Prostate gland (tissue), 2 donors: ENCODE data around the gene PCDH9. TPM values are rescaled to one million over a fixed set of nuclear protein-coding genes. Genes with fewer than 3 reads are reported as not detected.

ENCODE experiments used
- DNase-seq: peaks from one replicate; pipeline ENCODE4 v3.0.0-alpha.2; 2019; ENCODE audit warnings: low spot score
- H3K27ac ChIP-seq, 2 donors: fragments of 200-600 bp; sonication (generic); 2 replicates each; pipeline ENCODE4 v1.5.1; 2017 to 2019
- H3K27me3 ChIP-seq: fragments of 200-600 bp; sonication (generic); replicated peaks from 2 replicates; pipeline ENCODE4 v1.5.1; 2019; ENCODE audit not compliant: insufficient read depth
- H3K36me3 ChIP-seq, 2 donors: fragments of 200-600 bp; sonication (generic); 1 replicate in 1 of 2; 2 replicates in 1 of 2; pipeline versions ENCODE4 v1.5.1 to v1.8.1; 2017 to 2019
- H3K4me1 ChIP-seq: fragments of 200-600 bp; sonication (generic); replicated peaks from 2 replicates; pipeline ENCODE4 v1.5.1; 2019
- H3K4me3 ChIP-seq, 2 donors: fragments of 200-600 bp; sonication (generic); 2 replicates each; pipeline ENCODE4 v1.5.1; 2017 to 2019
- H3K9me3 ChIP-seq: fragments of 200-600 bp; sonication (generic); 2 replicates; pipeline ENCODE4 v1.5.1; 2017
- POLR2A ChIP-seq: fragments of 450-650 bp; IDR thresholded peaks from one replicate; pipeline ENCODE4 v1.6.1; 2016; ENCODE audit warnings: antibody characterized with exemption, mild to moderate bottlenecking
- POLR2AphosphoS5 ChIP-seq: sonication (generic); formaldehyde crosslinking; IDR thresholded peaks from one replicate; pipeline ENCODE4 v1.6.1; 2017; ENCODE audit warnings: antibody characterized with exemption
- WGBS: methylation state at CpG from one replicate; pipeline ENCODE4 v1.1.5; 2018; 5-methylcytosine and 5-hydroxymethylcytosine counted together
- intact Hi-C: fragments of 100-400 bp; cut with DNase I; formaldehyde crosslinking; loops from one replicate; pipeline ENCODE4 v1.14.2; 2022
- total RNA-seq, 2 donors: library from RNA; depleted of rRNA; stranded (reverse); fragments of >200 nt; gene quantifications; one replicate each; pipeline ENCODE4 v1.1.0, GENCODE V29; 2016
- TF ChIP-seq, protein P1 (sequence below), 4 experiments: fragments of 200-600 bp in 2 of 4; fragments of 450-650 bp in 2 of 4; sonication (generic) in 2 of 4; IDR thresholded peaks; 1 replicate in 3 of 4; 2 replicates in 1 of 4; pipeline ENCODE4 v1.5.1; 2016 to 2019; ENCODE audit warnings: antibody characterized with exemption in 4 of 4, mild to moderate bottlenecking in 2 of 4, moderate library complexity in 2 of 4

The PCDH9 gene
- total RNA-seq, 2 donors from 2014 or later, result 1.8 to 5.5 TPM

DNA sequence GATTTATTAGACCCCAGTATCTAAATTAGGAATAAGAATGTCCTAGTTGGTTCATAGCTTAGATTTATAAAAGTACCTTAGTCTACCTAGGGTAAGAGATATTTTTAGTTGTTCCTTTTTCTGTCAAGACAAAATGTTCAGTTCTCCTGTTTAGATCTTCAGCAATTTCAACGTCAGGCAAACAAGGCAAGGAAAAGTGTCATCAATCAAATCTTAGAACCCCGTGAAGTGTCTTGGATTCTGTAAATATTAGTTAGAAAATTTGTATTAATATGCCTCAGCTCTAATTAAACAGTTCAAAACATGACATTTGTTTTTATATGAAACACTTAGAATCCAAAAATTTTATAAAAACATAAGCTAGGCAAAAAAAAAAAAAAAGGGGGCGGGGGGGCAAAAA, 296.6 kb downstream of the PCDH9 start:
- Histone ChIP-seq H3K4me3 (no peak overlapping the region), H3K4me1 (no peaks in the 10 kb centered on the region), H3K27ac (no peak overlapping the region), H3K27me3 (no peaks in the 10 kb centered on the region), H3K9me3 (no peaks in the 10 kb centered on the region), H3K36me3 (no peaks in the 10 kb centered on the region)
- intact Hi-C loops, result no loop called here
- 63% methylated on average over 3 of the region's 3 CpGs for WGBS
- TF ChIP-seq, protein P1, sequence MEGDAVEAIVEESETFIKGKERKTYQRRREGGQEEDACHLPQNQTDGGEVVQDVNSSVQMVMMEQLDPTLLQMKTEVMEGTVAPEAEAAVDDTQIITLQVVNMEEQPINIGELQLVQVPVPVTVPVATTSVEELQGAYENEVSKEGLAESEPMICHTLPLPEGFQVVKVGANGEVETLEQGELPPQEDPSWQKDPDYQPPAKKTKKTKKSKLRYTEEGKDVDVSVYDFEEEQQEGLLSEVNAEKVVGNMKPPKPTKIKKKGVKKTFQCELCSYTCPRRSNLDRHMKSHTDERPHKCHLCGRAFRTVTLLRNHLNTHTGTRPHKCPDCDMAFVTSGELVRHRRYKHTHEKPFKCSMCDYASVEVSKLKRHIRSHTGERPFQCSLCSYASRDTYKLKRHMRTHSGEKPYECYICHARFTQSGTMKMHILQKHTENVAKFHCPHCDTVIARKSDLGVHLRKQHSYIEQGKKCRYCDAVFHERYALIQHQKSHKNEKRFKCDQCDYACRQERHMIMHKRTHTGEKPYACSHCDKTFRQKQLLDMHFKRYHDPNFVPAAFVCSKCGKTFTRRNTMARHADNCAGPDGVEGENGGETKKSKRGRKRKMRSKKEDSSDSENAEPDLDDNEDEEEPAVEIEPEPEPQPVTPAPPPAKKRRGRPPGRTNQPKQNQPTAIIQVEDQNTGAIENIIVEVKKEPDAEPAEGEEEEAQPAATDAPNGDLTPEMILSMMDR (IDR thresholded peaks at IDR 0.05), result no peak
- TF ChIP-seq POLR2A (no peak), POLR2AphosphoS5 (no peak)
- no peak for DNase-seq

DNA sequence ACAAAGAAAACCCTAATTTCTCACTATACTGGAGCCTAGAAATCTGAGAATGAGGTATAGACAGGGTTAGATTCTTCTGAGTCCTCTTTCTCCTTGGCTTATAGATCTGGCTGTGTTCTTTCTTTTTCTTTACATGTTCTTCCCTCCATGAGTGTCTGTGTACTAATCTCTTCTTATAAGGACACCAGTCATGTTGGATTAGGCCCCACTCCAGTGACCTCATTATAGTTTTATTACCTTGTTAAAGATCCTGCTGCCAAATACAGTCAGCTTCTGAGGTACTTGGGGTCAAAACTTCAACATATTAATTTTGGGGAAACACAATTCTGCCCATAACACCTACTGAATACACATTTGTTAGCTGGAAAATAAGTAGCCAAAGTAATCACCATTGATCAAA, 302.6 kb downstream of the PCDH9 start:
- H3K27me3 ChIP-seq, result no peaks in the 10 kb centered on the region
- H3K36me3 ChIP-seq, result no peaks in the 10 kb centered on the region
- no peak for TF ChIP-seq POLR2A
- TF ChIP-seq, protein P1 (IDR thresholded peaks at IDR 0.05), result no peak
- TF ChIP-seq POLR2AphosphoS5, result no peak
- no peak overlapping the region for H3K27ac ChIP-seq
- intact Hi-C loops, result no loop called here
- DNase-seq, result no peak
- H3K4me3 ChIP-seq, result no peak overlapping the region
- no peaks in the 10 kb centered on the region for H3K9me3 ChIP-seq
- no peaks in the 10 kb centered on the region for H3K4me1 ChIP-seq

DNA sequence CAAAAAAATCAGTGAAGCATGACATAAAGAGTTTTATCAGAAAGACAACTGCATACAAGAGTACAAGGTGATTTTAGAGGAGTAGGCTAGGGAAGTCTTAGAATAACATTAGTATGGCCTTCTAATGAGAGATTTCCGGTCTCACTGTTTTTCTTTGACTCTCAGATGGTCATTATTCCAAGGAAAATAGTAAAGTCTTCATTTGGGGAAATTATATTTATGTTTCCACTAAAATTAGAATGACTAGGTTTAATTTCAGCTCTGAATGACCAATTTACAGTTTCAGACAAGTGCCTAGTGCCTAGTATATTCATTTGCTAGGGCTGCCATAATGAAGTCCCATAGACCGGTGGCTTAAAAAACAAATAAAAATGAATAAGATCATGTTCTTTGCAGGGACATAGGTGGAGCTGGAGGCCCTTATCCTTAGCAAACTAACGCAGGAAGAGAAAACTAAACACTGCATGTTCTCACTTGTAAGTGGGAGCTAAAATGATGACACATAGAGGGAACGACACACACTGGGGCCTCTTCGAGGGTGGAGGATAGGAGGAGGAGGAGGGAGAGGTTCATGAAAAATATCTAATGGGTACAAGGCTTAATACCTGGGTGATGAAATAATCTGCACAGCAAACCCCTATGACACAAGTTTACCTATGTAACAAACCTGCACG, 303.1 kb downstream of the PCDH9 start:
- no peaks in the 10 kb centered on the region for H3K36me3 ChIP-seq
- no peaks in the 10 kb centered on the region for H3K4me1 ChIP-seq
- no peaks in the 10 kb centered on the region for H3K27me3 ChIP-seq
- no peak overlapping the region for H3K4me3 ChIP-seq
- H3K27ac ChIP-seq, result no peak overlapping the region
- WGBS, result 40% methylated on average over 6 of the region's 6 CpGs
- TF ChIP-seq POLR2A (no peak), POLR2AphosphoS5 (no peak)
- TF ChIP-seq, protein P1 (IDR thresholded peaks at IDR 0.05), result no peak
- no peak for DNase-seq
- H3K9me3 ChIP-seq, result no peaks in the 10 kb centered on the region
- intact Hi-C loops, result no loop called here

DNA sequence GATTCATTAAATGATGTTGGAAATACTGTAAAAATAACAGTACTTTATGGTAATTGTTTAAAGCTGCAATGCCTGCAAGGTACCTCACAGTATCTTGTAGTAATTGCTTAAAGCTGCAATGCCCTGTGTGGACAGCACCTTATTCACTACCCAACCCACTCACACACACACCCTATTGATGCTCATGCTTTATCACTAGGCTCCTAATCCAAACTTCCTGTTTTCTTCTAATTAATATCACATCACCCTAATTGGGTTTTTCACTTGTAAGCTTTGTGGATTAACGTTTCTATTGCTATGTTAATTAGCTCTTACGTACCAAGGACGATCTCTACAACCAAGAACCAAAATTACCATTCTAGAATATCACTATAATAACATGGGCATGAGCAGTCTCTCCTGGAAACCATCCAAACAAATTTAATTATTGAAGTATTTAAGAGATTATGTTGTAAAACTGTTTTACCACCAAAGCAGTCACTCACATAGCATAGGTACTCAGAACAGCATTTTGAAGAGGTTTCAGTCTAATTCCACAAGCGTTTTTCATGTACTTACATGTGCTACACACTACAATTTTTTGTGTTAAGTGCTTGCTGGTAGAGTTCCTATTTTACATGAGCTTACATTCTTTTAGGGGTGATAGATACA, 303.8 kb downstream of the PCDH9 start:
- H3K4me1 ChIP-seq, result no peaks in the 10 kb centered on the region
- intact Hi-C loops, result no loop called here
- H3K27me3 ChIP-seq, result no peaks in the 10 kb centered on the region
- TF ChIP-seq POLR2A, result no peak
- TF ChIP-seq, protein P1 (IDR thresholded peaks at IDR 0.05), result no peak
- H3K4me3 ChIP-seq, result no peak overlapping the region
- WGBS, result 91% methylated on average over 4 of the region's 4 CpGs
- no peaks in the 10 kb centered on the region for H3K36me3 ChIP-seq
- H3K27ac ChIP-seq, result no peak overlapping the region
- no peaks in the 10 kb centered on the region for H3K9me3 ChIP-seq
- no peak for DNase-seq

DNA sequence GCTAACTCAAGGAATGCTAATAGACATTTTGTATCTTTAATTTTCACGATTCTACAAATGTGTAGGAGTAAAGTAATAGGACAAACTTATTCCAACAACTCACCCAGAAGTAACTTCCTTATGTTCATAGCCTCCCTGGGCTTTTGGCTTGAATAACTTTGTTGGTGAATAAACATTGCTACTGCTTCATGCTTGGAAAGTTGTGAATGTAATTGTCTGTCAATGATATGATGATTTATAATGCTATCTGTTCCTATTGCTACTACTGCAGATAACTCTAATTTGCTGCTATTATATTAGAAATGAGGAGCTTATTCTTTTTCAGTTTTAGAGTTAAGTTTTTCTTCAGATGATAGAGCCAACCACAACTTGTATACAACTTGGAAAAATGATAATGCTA, 307.7 kb downstream of the PCDH9 start:
- 58% methylated on average over 1 of the region's 1 CpG for WGBS

More for the DNA sequence above, 307.7 kb downstream of the PCDH9 start:
- H3K4me1 ChIP-seq, result no peaks in the 10 kb centered on the region
- H3K36me3 ChIP-seq, result no peaks in the 10 kb centered on the region
- no peaks in the 10 kb centered on the region for H3K27me3 ChIP-seq
- no peak overlapping the region for H3K4me3 ChIP-seq
- intact Hi-C loops, result no loop called here
- no peak overlapping the region for H3K27ac ChIP-seq
- no peaks in the 10 kb centered on the region for H3K9me3 ChIP-seq
- TF ChIP-seq POLR2A (no peak), POLR2AphosphoS5 (no peak)
- TF ChIP-seq, protein P1 (IDR thresholded peaks at IDR 0.05), result no peak
- DNase-seq, result no peak
